PC-9 (cell line): ENCODE results near the gene DNAJC2. TPM values are rescaled to one million over a fixed set of nuclear protein-coding genes. Genes with fewer than 3 reads are reported as not detected.
"Not testable (repeated sequence)": the region's sequence is repeated elsewhere in the genome, so short reads cannot be mapped to it uniquely, and the experiment has no call there.

Experiments
- BruUV-seq: library from RNA; stranded (reverse); fragments of 400-500 nt; replicated peaks from 2 replicates; lab custom pipeline; 2021; lab: Mats Ljungman, UMichigan
- CTCF ChIA-PET: fragments of 300-600 bp; sonication (Branson Sonifier 250); formaldehyde crosslinking; loops from one replicate; lab custom pipeline; 2022; ENCODE audit warnings: antibody characterized with exemption; lab: Charles Lee
- POLR2A ChIA-PET: fragments of 300-600 bp; sonication (Branson Sonifier 250); formaldehyde crosslinking; loops from one replicate; lab custom pipeline; 2022; ENCODE audit warnings: antibody characterized with exemption; ENCODE audit not compliant: unreplicated experiment; lab: Charles Lee
- DNase-seq, 2 experiments: peaks; one replicate each; pipeline versions ENCODE4 v3.0.0 to v3.0.0-alpha.2; 2015 to 2022; ENCODE audit warnings: mixed read lengths in 1 of 2
- H2AFZ ChIP-seq: fragments of 200-600 bp; sonication (generic); 2 replicates; pipeline ENCODE4 v1.8.1; 2017; ENCODE audit warnings: antibody characterized with exemption
- H3F3A ChIP-seq: fragments of 200-600 bp; sonication (generic); 2 replicates; pipeline ENCODE4 v1.8.1; 2017; ENCODE audit warnings: antibody characterized with exemption, mild to moderate bottlenecking, low read depth; ENCODE audit not compliant: insufficient read depth
- H3K27ac ChIP-seq: fragments of 200-600 bp; sonication (generic); 2 replicates; pipeline ENCODE4 v1.6.1; 2016; ENCODE audit warnings: mixed run types
- H3K27me3 ChIP-seq: fragments of 200-600 bp; sonication (generic); 2 replicates; pipeline ENCODE4 v1.6.1; 2016; ENCODE audit warnings: low read depth, mixed run types; ENCODE audit not compliant: insufficient read depth
- H3K36me3 ChIP-seq: fragments of 200-600 bp; sonication (generic); 2 replicates; pipeline ENCODE4 v1.6.1; 2016; ENCODE audit warnings: low read depth, mixed run types
- H3K4me1 ChIP-seq: fragments of 200-600 bp; sonication (generic); replicated peaks from 2 replicates; pipeline ENCODE4 v1.6.1; 2016; ENCODE audit warnings: mixed run types; ENCODE audit not compliant: insufficient read depth
- H3K4me2 ChIP-seq: fragments of 200-600 bp; sonication (generic); 2 replicates; pipeline ENCODE4 v1.6.1; 2017; ENCODE audit warnings: mixed run types
- H3K4me3 ChIP-seq: fragments of 200-600 bp; sonication (generic); 2 replicates; pipeline ENCODE4 v1.6.1; 2016; ENCODE audit warnings: mixed run types
- H3K79me2 ChIP-seq: fragments of 200-600 bp; sonication (generic); 2 replicates; pipeline ENCODE4 v1.6.1; 2017; ENCODE audit warnings: low read depth, mixed run types
- H3K9me2 ChIP-seq: fragments of 200-600 bp; sonication (generic); 2 replicates; pipeline ENCODE4 v1.8.1; 2017; ENCODE audit warnings: mild to moderate bottlenecking; ENCODE audit not compliant: insufficient read depth
- H3K9me3 ChIP-seq: fragments of 200-600 bp; sonication (generic); 2 replicates; pipeline ENCODE4 v1.8.1; 2016; ENCODE audit warnings: low read depth; ENCODE audit not compliant: insufficient read depth
- H4K20me1 ChIP-seq: fragments of 200-600 bp; sonication (generic); 2 replicates; pipeline ENCODE4 v1.8.1; 2017; ENCODE audit not compliant: insufficient read depth
- CTCF ChIP-seq: fragments of 200-600 bp; sonication (generic); conservative IDR thresholded peaks from 2 replicates; pipeline ENCODE4 v1.6.1; 2017; ENCODE audit warnings: mixed run types, antibody characterized with exemption, mild to moderate bottlenecking, moderate library complexity
- intact Hi-C: fragments of 100-400 bp; cut with micrococcal nuclease; formaldehyde crosslinking; loops from one replicate; pipeline ENCODE4 v1.10.0; 2022; ENCODE audit not compliant: unreplicated experiment
- total RNA-seq: library from RNA; stranded (reverse); gene quantifications from 2 replicates; pipeline ENCODE4 v1.2.3, GENCODE V29; 2021

DNAJC2 gene
- total RNA-seq, 1 experiment from 2014 or later = 37.8 TPM

GRCh38 chr7:103282802-103283427, 61.7 kb downstream of the DNAJC2 start:
- peak; percentile 53; the same call in 1 of the 2 replicates for TF ChIP-seq CTCF
- intact Hi-C loops, BruUV-seq: not testable (repeated sequence)

GRCh38 chr7:103280803-103281155, 63.8 kb downstream of the DNAJC2 start:
- H3K9me3 ChIP-seq, H3F3A ChIP-seq, H3K9me2 ChIP-seq, H4K20me1 ChIP-seq, POLR2A ChIA-PET, H3K4me3 ChIP-seq, H2AFZ ChIP-seq, BruUV-seq, DNase-seq, H3K36me3 ChIP-seq, H3K79me2 ChIP-seq, H3K4me1 ChIP-seq, CTCF ChIA-PET, H3K27ac ChIP-seq, H3K4me2 ChIP-seq, intact Hi-C loops: not testable (repeated sequence)
- H3K27me3 ChIP-seq = peaks cover 20% of the 10 kb centered on the region

More at GRCh38 chr7:103282802-103283427, 61.7 kb downstream of the DNAJC2 start:
- H3K36me3 ChIP-seq, H4K20me1 ChIP-seq, H2AFZ ChIP-seq, H3K27ac ChIP-seq, H3K4me2 ChIP-seq, H3K79me2 ChIP-seq, H3K9me3 ChIP-seq, POLR2A ChIA-PET, CTCF ChIA-PET, H3F3A ChIP-seq, H3K4me1 ChIP-seq, DNase-seq, H3K9me2 ChIP-seq, H3K4me3 ChIP-seq: not testable (repeated sequence)
- H3K27me3 ChIP-seq = peaks cover 20% of the 10 kb centered on the region

DNA sequence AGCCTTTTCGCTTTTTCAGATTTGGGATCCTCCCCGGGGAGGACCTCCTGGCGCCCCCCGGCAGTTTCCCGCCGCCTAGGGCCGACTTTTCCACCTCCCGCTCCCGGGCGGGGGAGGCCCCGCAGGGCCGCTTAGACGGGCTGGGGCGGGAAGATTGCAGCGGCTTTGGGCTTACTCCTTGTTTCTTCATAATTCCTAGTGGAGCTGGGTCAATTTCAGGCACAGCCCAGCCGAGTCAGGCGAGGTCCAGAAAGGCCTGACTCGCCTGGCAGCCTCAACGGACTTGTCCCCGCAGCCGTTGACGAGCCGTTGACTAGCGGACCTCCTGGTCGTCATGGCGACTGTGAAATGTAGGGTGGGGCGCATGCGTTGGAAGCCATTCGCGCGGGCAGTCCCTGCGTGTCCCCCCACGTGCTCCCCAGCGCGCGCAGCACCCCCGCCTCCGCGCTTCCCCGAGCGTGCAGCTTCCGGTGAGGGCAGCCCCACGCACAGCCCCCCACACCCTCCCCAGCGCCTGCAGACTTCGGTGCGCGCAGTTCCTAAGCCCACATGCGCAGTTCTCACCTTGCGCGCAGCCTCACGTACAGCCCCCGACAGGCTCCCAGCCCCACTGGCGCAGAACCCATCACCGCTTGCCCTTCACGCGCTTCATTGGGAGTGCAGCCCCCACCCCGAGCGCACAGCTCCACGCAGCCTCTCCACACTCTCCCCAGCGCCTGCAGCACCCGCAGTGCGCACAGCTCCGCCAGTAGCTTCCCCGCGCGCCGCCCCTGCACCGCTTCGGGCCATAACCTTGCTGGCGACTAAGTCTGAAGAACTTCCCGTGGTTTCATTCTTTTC, 64.4 kb downstream of the DNAJC2 start:
- Histone ChIP-seq H2AFZ (0 out of 2 replicates have a peak overlapping the region, but pooled peaks have one; percentile 39), H3K27me3 (peaks cover 20% of the 10 kb centered on the region), H3K4me3 (peak overlapping the region; percentile 38; the same call in 1 of the 2 replicates), H3K4me2 (peak overlapping the region; percentile 65)
- POLR2A ChIA-PET, H3K79me2 ChIP-seq, H3K36me3 ChIP-seq, H3K9me2 ChIP-seq, BruUV-seq, H3K9me3 ChIP-seq, H3K4me1 ChIP-seq, H3F3A ChIP-seq, H3K27ac ChIP-seq, H4K20me1 ChIP-seq, intact Hi-C loops, CTCF ChIA-PET: not testable (repeated sequence)
- peak in 1 of 2 experiments; percentile 52 for DNase-seq

GRCh38 chr7:103279636-103279962, 65.0 kb downstream of the DNAJC2 start:
- H4K20me1 ChIP-seq, H3K27ac ChIP-seq, CTCF ChIA-PET, BruUV-seq, H3K36me3 ChIP-seq, intact Hi-C loops, H3K9me2 ChIP-seq, H3K9me3 ChIP-seq, H3K4me1 ChIP-seq, H3K79me2 ChIP-seq, H3F3A ChIP-seq, POLR2A ChIA-PET: not testable (repeated sequence)
- H3K4me3 ChIP-seq = peak overlapping the region; percentile 38; the same call in 1 of the 2 replicates
- 0 out of 2 replicates have a peak overlapping the region, but pooled peaks have one; percentile 39 for H2AFZ ChIP-seq
- peak overlapping the region; percentile 65 for H3K4me2 ChIP-seq
- H3K27me3 ChIP-seq = peaks cover 20% of the 10 kb centered on the region
- DNase-seq = peak in 1 of 2 experiments; percentile 20

GRCh38 chr7:103278195-103278594, 66.4 kb downstream of the DNAJC2 start:
- H3K27ac ChIP-seq, intact Hi-C loops, DNase-seq, H3K4me1 ChIP-seq, H2AFZ ChIP-seq, H3F3A ChIP-seq, H3K4me3 ChIP-seq, H3K79me2 ChIP-seq, BruUV-seq, H3K4me2 ChIP-seq, H3K9me2 ChIP-seq, H3K36me3 ChIP-seq, CTCF ChIA-PET, H3K9me3 ChIP-seq, H4K20me1 ChIP-seq: not testable (repeated sequence)
- peaks cover 20% of the 10 kb centered on the region for H3K27me3 ChIP-seq
- POLR2A ChIA-PET = interaction anchor here (0.5 kb wide), 1 partner anchor 684 kb away, joined by 3 read pairs; no protein-coding TSS in a partner anchor

DNA sequence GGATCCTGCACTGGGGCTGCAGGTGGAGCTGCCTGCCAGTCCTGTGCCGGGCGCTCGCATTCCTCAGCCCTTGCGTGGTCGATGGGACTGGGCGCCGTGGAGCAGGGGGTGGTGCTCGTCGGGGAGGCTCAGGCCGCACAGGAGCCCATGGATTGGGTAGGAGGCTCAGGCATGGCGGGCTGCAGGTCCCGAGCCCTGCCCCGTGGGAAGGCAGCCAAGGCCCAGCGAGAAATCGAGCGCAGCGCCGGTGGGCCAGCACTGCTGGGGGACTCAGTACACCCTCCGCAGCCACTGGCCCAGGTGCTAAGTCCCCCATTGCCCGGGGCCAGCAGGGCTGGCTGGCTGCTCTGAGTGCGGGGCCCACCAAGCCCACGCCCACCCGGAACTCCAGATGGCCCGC, 69.7 kb downstream of the DNAJC2 start:
- H3K27ac ChIP-seq, intact Hi-C loops, BruUV-seq, H3K9me3 ChIP-seq, H4K20me1 ChIP-seq, DNase-seq, H3K4me3 ChIP-seq, H3K9me2 ChIP-seq, H3K36me3 ChIP-seq, H3K4me2 ChIP-seq, H3K4me1 ChIP-seq, H3K27me3 ChIP-seq, H2AFZ ChIP-seq, POLR2A ChIA-PET, H3F3A ChIP-seq, CTCF ChIA-PET, H3K79me2 ChIP-seq: not testable (repeated sequence)
